ENCODE data around the gene CRCP. TPM values are rescaled to one million over a fixed set of nuclear protein-coding genes. Genes with fewer than 3 reads are reported as not detected.

Gene CRCP
- total RNA-seq, 1 donor from 2014 or later = 35.5 TPM

GRCh38 chr7:66088861-66089838 is 25.5 kb upstream of the CRCP start:
- no peak for TF ChIP-seq CTCF (IDR thresholded peaks at IDR 0.05)
- peaks cover 9% of the 10 kb centered on the region for H3K4me1 ChIP-seq
- intact Hi-C loops (cut with DNase I) = no loop called here

GRCh38 chr7:66092654-66093053 is 22.0 kb upstream of the CRCP start:
- intact Hi-C loops (cut with DNase I) = no loop called here
- Histone ChIP-seq H3K27ac (no peak overlapping the region), H3K9me3 (no peaks in the 10 kb centered on the region), H3K27me3 (ENCODE audit: low read depth) (no peaks in the 10 kb centered on the region), H3K4me1 (no peaks in the 10 kb centered on the region), H3K36me3 (peaks cover 25% of the 10 kb centered on the region), H3K4me3 (no peak overlapping the region)
- ATAC-seq = peak; percentile 3 to 16
- no peak for TF ChIP-seq CTCF (IDR thresholded peaks at IDR 0.05)
- no peak for DNase-seq

More at GRCh38 chr7:66088861-66089838, 25.5 kb upstream of the CRCP start:
- no peak for DNase-seq
- H3K4me3 ChIP-seq = no peak overlapping the region
- ATAC-seq = no peak
- H3K36me3 ChIP-seq = peaks cover 57% of the 10 kb centered on the region
- H3K27me3 ChIP-seq (ENCODE audit: low read depth) = no peaks in the 10 kb centered on the region
- H3K9me3 ChIP-seq = no peaks in the 10 kb centered on the region
- no peak overlapping the region for H3K27ac ChIP-seq

GRCh38 chr7:66095010-66095409 is 19.6 kb upstream of the CRCP start:
- intact Hi-C loops (cut with DNase I) = no loop called here
- H3K4me1 ChIP-seq = no peaks in the 10 kb centered on the region
- H3K27ac ChIP-seq = no peak overlapping the region
- no peak for DNase-seq
- ATAC-seq = no peak
- TF ChIP-seq CTCF (IDR thresholded peaks at IDR 0.05) = no peak
- H3K4me3 ChIP-seq = no peak overlapping the region
- H3K9me3 ChIP-seq = no peaks in the 10 kb centered on the region
- peaks cover 20% of the 10 kb centered on the region for H3K36me3 ChIP-seq
- H3K27me3 ChIP-seq (ENCODE audit: low read depth) = no peaks in the 10 kb centered on the region

- intact Hi-C loops (cut with DNase I) = no loop called here
- DNase-seq (no peak), ATAC-seq (no peak)
- Histone ChIP-seq H3K27me3 (ENCODE audit: low read depth) (no peaks in the 10 kb centered on the region), H3K4me3 (no peak overlapping the region), H3K4me1 (peaks cover 7% of the 10 kb centered on the region), H3K9me3 (no peaks in the 10 kb centered on the region), H3K36me3 (no peaks in the 10 kb centered on the region), H3K27ac (no peak overlapping the region)
- TF ChIP-seq CTCF (IDR thresholded peaks at IDR 0.05) = no peak
Observed at GRCh38 chr7:66099232-66099550, 15.5 kb upstream of the CRCP start.

- TF ChIP-seq CTCF (IDR thresholded peaks at IDR 0.05) = no peak
- peak; percentile 78 for DNase-seq
- H3K36me3 ChIP-seq = no peaks in the 10 kb centered on the region
- intact Hi-C loops (cut with DNase I) = no loop called here
- no peaks in the 10 kb centered on the region for H3K9me3 ChIP-seq
- peak overlapping the region; percentile 73 for H3K27ac ChIP-seq
- no peaks in the 10 kb centered on the region for H3K27me3 ChIP-seq (ENCODE audit: low read depth)
- H3K4me1 ChIP-seq = peaks cover 7% of the 10 kb centered on the region
- H3K4me3 ChIP-seq = peak overlapping the region; percentile 46
- peak; percentile 96 for ATAC-seq
Observed at GRCh38 chr7:66099551-66100407, 14.9 kb upstream of the CRCP start.

Measured in lower lobe of right lung (tissue), 2 donors.